ENCODE data around the gene HAPLN2.

- TF ChIP-seq CTCF (IDR thresholded peaks at IDR 0.05): no peak
- no peak for TF ChIP-seq POLR2A (IDR thresholded peaks at IDR 0.05)
- no peak for TF ChIP-seq POLR2AphosphoS5 (IDR thresholded peaks at IDR 0.05)
Observed at GRCh38 chr1:156600733-156601121, 18.5 kb upstream of the HAPLN2 start.

Data from prostate gland (tissue), 2 donors.